Caco-2 (cell line): ENCODE data around the gene ZNF474. TPM values are rescaled to one million over a fixed set of nuclear protein-coding genes. Genes with fewer than 3 reads are reported as not detected.

Experiments used
- BruUV-seq: library from RNA; stranded (reverse); fragments of 400-500 nt; replicated peaks from 2 replicates; lab custom pipeline; 2021; lab: Mats Ljungman, UMichigan
- CTCF ChIA-PET: fragments of 300-600 bp; sonication (Branson Sonifier 250); formaldehyde crosslinking; loops from one replicate; lab custom pipeline; 2022; ENCODE audit warnings: antibody characterized with exemption; lab: Charles Lee
- POLR2A ChIA-PET: fragments of 300-600 bp; sonication (Branson Sonifier 250); formaldehyde crosslinking; loops from one replicate; lab custom pipeline; 2022; ENCODE audit warnings: antibody characterized with exemption; lab: Charles Lee
- DNase-seq, 2 experiments: peaks; one replicate each; pipeline versions ENCODE4 v3.0.0 to v3.0.0-alpha.2; 2020 to 2022
- H3K27me3 ChIP-seq: replicated peaks from 2 replicates; pipeline ENCODE4 v1.6.0; 2011; ENCODE audit warnings: low read length; ENCODE audit not compliant: control insufficient read depth, insufficient read depth
- H3K36me3 ChIP-seq: 2 replicates; pipeline ENCODE4 v1.5.1; 2011; ENCODE audit warnings: low read length; ENCODE audit not compliant: control insufficient read depth, insufficient read depth
- H3K4me1 ChIP-seq: fragments of 250-450 bp; sonication (Bioruptor Pico); 2 replicates; pipeline ENCODE4 v1.5.1; 2020; ENCODE audit warnings: mild to moderate bottlenecking
- H3K4me3 ChIP-seq: 2 replicates; pipeline ENCODE4 v1.5.1; 2011; ENCODE audit warnings: low read depth, mild to moderate bottlenecking, control low read depth, low read length
- H3K9me3 ChIP-seq: fragments of 250-450 bp; sonication (Bioruptor Pico); 2 replicates; pipeline ENCODE4 v1.5.1; 2020; ENCODE audit warnings: mild to moderate bottlenecking, moderate library complexity
- H3K27ac Mint-ChIP-seq: one replicate; pipeline ENCODE4 v1.8.0; 2022; ENCODE audit warnings: mixed read lengths; ENCODE audit not compliant: unreplicated experiment
- H3K27me3 Mint-ChIP-seq: one replicate; pipeline ENCODE4 v1.8.0; 2022; ENCODE audit warnings: mixed read lengths; ENCODE audit not compliant: insufficient read depth, unreplicated experiment
- H3K36me3 Mint-ChIP-seq: one replicate; pipeline ENCODE4 v1.8.0; 2022; ENCODE audit warnings: mild to moderate bottlenecking, mixed read lengths; ENCODE audit not compliant: insufficient read depth, unreplicated experiment
- H3K4me1 Mint-ChIP-seq: one replicate; pipeline ENCODE4 v1.8.0; 2022; ENCODE audit warnings: low read depth, mixed read lengths; ENCODE audit not compliant: unreplicated experiment
- H3K4me3 Mint-ChIP-seq: one replicate; pipeline ENCODE4 v1.8.0; 2022; ENCODE audit warnings: mild to moderate bottlenecking, moderate library complexity, mixed read lengths; ENCODE audit not compliant: unreplicated experiment
- H3K9me3 Mint-ChIP-seq: one replicate; pipeline ENCODE4 v1.8.0; 2022; ENCODE audit warnings: mixed read lengths; ENCODE audit not compliant: unreplicated experiment
- intact Hi-C: fragments of 100-400 bp; cut with micrococcal nuclease; formaldehyde crosslinking; loops from one replicate; pipeline ENCODE4 v1.10.0; 2022; ENCODE audit not compliant: unreplicated experiment
- total RNA-seq: library from RNA; stranded (reverse); gene quantifications from 2 replicates; pipeline ENCODE4 v1.2.3, GENCODE V29; 2022
- TF ChIP-seq, protein P1 (sequence below), 2 experiments: fragments of 200-600 bp in 1 of 2; IDR thresholded peaks; 1 replicate in 1 of 2; 2 replicates in 1 of 2; pipeline versions ENCODE4 v1.5.1 to v1.8.0; 2011 to 2022; ENCODE audit warnings: antibody characterized with exemption in 1 of 2, control low read depth in 1 of 2, inconsistent platforms in 1 of 2, low read depth in 1 of 2, low read length in 1 of 2, mild to moderate bottlenecking in 1 of 2, moderate library complexity in 1 of 2; ENCODE audit not compliant: insufficient read depth in 1 of 2, severe bottlenecking in 1 of 2, unreplicated experiment in 1 of 2

ZNF474 gene
- total RNA-seq, 1 experiment from 2014 or later = not detected

DNA sequence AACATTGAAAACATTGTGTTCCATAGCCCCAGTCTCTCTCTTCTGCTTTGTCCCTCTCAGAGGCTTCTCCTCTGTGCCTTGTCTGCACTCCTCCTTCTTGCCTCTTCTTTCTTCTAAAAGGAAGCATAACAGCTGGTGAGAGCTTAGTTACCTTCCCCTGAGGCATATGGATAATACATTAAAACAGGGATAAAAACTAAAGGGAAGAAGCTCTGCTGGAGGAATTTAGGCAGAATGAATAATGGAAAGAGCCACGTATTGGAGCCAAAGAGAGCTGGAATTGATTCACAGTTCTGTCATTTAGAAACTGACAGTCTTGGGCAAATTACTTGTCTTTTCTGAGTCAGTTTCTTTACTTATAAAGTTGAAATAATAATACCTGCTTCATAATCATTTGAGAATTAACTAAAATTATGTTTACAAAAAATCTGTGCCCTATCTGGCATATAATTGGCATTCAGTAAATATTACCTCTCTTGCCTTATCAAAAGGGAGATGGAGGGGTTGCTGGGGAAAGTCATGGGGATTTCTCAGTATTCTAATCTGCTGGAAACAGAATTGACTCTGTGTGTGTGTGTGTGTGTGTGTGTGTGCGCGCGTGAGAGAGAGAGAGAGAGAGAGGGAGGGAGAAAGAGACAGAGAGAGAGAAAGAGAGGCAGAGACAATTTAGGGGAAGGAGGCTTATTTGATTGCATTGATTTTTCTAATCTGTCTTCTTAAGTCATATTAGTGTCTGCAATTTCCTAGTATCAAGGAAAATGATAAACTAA lies 20.2 kb downstream of the ZNF474 start:
- Mint-ChIP-seq H3K9me3 (no peaks in the 10 kb centered on the region), H3K4me3 (no peak overlapping the region), H3K36me3 (no peaks in the 10 kb centered on the region), H3K4me1 (no peaks in the 10 kb centered on the region), H3K27ac (no peak overlapping the region), H3K27me3 (peaks cover 11% of the 10 kb centered on the region)
- H3K9me3 ChIP-seq = no peaks in the 10 kb centered on the region
- no peak overlapping the region for H3K4me3 ChIP-seq
- ChIA-PET CTCF (no interaction called here), POLR2A (no interaction called here)
- intact Hi-C loops = no loop called here
- H3K27me3 ChIP-seq = no peaks in the 10 kb centered on the region; the same call in 1 of the 2 replicates
- no peaks in the 10 kb centered on the region for H3K4me1 ChIP-seq
- DNase-seq = no peak
- no peaks in the 10 kb centered on the region for H3K36me3 ChIP-seq
- TF ChIP-seq, protein P1, sequence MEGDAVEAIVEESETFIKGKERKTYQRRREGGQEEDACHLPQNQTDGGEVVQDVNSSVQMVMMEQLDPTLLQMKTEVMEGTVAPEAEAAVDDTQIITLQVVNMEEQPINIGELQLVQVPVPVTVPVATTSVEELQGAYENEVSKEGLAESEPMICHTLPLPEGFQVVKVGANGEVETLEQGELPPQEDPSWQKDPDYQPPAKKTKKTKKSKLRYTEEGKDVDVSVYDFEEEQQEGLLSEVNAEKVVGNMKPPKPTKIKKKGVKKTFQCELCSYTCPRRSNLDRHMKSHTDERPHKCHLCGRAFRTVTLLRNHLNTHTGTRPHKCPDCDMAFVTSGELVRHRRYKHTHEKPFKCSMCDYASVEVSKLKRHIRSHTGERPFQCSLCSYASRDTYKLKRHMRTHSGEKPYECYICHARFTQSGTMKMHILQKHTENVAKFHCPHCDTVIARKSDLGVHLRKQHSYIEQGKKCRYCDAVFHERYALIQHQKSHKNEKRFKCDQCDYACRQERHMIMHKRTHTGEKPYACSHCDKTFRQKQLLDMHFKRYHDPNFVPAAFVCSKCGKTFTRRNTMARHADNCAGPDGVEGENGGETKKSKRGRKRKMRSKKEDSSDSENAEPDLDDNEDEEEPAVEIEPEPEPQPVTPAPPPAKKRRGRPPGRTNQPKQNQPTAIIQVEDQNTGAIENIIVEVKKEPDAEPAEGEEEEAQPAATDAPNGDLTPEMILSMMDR (IDR thresholded peaks at IDR 0.05; ENCODE audit: insufficient read depth in 1 of 2, low read depth in 1 of 2, low read length in 1 of 2, severe bottlenecking in 1 of 2, unreplicated experiment in 1 of 2) = no peak
- BruUV-seq = no TSS peak

DNA sequence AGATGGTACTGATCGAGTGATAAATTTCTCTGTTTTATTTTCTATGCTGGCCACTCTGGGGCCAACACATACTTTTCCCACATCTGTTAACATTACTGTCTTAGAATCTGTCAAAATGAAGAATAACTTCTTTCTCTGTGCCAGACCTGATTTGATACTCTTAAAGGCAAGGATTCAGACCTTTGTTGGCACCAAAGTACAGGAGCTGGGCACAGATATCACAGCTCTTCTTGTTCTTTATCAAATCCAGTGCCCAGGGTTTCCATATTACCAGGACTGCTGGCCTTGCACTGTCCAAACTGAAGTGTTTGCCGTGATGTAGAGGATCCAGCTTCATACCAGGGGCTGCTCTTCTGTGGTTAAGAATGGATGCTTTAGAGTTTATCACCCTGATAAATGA lies 20.9 kb downstream of the ZNF474 start:
- Histone ChIP-seq H3K36me3 (no peaks in the 10 kb centered on the region), H3K9me3 (no peaks in the 10 kb centered on the region), H3K4me1 (no peaks in the 10 kb centered on the region), H3K27me3 (no peaks in the 10 kb centered on the region; the same call in 1 of the 2 replicates), H3K4me3 (no peak overlapping the region)
- ChIA-PET POLR2A (no interaction called here), CTCF (no interaction called here)
- intact Hi-C loops = no loop called here
- Mint-ChIP-seq H3K27ac (no peak overlapping the region), H3K4me1 (no peaks in the 10 kb centered on the region), H3K4me3 (no peak overlapping the region), H3K36me3 (no peaks in the 10 kb centered on the region), H3K9me3 (no peaks in the 10 kb centered on the region), H3K27me3 (peaks cover 11% of the 10 kb centered on the region)
- DNase-seq = no peak
- TF ChIP-seq, protein P1 (IDR thresholded peaks at IDR 0.05; ENCODE audit: insufficient read depth in 1 of 2, low read depth in 1 of 2, low read length in 1 of 2, severe bottlenecking in 1 of 2, unreplicated experiment in 1 of 2) = no peak
- no TSS peak for BruUV-seq

DNA sequence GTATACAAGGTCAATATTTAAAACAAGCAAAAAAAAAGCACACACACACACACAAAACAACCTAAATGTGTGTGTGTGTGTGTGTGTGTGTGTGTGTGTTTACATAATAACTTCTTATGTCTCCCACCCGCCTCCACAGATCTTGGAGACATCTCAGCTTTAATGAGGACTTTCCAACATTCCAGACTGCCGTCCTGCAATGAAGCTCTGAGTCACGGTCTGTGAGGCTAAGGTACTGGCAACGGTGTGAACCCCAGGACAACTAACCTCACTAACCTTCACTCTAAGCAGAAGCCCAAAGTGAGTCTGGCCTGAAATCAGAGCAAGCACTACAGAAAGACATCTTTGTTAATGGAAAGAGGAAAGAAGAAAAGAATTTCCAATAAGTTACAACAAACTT lies 22.3 kb downstream of the ZNF474 start:
- Histone ChIP-seq H3K36me3 (no peaks in the 10 kb centered on the region), H3K4me3 (no peak overlapping the region), H3K27me3 (no peaks in the 10 kb centered on the region; the same call in 1 of the 2 replicates), H3K9me3 (no peaks in the 10 kb centered on the region), H3K4me1 (no peaks in the 10 kb centered on the region)
- ChIA-PET CTCF (no interaction called here), POLR2A (no interaction called here)
- Mint-ChIP-seq H3K27ac (no peak overlapping the region), H3K9me3 (no peaks in the 10 kb centered on the region), H3K36me3 (no peaks in the 10 kb centered on the region), H3K4me1 (no peaks in the 10 kb centered on the region), H3K4me3 (no peak overlapping the region), H3K27me3 (peaks cover 9% of the 10 kb centered on the region)
- no TSS peak for BruUV-seq
- DNase-seq = no peak
- TF ChIP-seq, protein P1 (IDR thresholded peaks at IDR 0.05; ENCODE audit: insufficient read depth in 1 of 2, low read depth in 1 of 2, low read length in 1 of 2, severe bottlenecking in 1 of 2, unreplicated experiment in 1 of 2) = no peak
- intact Hi-C loops = no loop called here
